Measurements from ENCODE around the gene AADACL3.

DNA sequence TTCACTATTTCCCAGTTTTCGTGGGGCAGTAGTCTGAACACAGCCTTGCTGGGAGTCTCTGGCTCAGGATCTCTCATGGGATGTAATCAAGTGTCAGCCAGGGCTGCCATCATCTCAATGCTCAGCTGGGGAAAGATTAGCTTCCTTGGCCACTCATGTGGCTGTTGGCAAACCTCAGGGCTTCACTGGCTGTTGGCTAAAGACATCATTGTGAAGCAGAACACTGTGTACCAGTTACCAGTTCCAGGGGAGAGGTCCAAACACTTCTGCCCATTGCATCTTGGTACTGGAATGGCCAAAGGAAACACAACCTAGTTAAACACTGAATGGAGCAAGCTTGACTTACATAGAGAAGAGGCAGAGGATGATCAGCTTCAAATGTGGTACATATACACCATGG lies 38.3 kb upstream of the AADACL3 start:
- TF ChIP-seq, protein P1, sequence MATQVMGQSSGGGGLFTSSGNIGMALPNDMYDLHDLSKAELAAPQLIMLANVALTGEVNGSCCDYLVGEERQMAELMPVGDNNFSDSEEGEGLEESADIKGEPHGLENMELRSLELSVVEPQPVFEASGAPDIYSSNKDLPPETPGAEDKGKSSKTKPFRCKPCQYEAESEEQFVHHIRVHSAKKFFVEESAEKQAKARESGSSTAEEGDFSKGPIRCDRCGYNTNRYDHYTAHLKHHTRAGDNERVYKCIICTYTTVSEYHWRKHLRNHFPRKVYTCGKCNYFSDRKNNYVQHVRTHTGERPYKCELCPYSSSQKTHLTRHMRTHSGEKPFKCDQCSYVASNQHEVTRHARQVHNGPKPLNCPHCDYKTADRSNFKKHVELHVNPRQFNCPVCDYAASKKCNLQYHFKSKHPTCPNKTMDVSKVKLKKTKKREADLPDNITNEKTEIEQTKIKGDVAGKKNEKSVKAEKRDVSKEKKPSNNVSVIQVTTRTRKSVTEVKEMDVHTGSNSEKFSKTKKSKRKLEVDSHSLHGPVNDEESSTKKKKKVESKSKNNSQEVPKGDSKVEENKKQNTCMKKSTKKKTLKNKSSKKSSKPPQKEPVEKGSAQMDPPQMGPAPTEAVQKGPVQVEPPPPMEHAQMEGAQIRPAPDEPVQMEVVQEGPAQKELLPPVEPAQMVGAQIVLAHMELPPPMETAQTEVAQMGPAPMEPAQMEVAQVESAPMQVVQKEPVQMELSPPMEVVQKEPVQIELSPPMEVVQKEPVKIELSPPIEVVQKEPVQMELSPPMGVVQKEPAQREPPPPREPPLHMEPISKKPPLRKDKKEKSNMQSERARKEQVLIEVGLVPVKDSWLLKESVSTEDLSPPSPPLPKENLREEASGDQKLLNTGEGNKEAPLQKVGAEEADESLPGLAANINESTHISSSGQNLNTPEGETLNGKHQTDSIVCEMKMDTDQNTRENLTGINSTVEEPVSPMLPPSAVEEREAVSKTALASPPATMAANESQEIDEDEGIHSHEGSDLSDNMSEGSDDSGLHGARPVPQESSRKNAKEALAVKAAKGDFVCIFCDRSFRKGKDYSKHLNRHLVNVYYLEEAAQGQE (IDR thresholded peaks at IDR 0.05; ENCODE audit: low read depth, low read length), result no peak
- no peak for TF ChIP-seq EGR1 (IDR thresholded peaks at IDR 0.05; ENCODE audit: borderline replicate concordance in 1 of 2, low read depth in 2 of 2, low read length in 2 of 2)
- TF ChIP-seq POLR2AphosphoS5 (IDR thresholded peaks at IDR 0.05; ENCODE audit: low read length), result no peak
- no peak for TF ChIP-seq POLR2A (IDR thresholded peaks at IDR 0.05; ENCODE audit: low read depth, low read length)
- no peak for TF ChIP-seq BHLHE40 (IDR thresholded peaks at IDR 0.05; ENCODE audit: borderline replicate concordance in 1 of 2, low read depth in 2 of 2, low read length in 1 of 2)
- TF ChIP-seq CEBPB (IDR thresholded peaks at IDR 0.05; ENCODE audit: borderline replicate concordance in 1 of 2, low read depth in 2 of 2, low read length in 2 of 2), result no peak
- no peak for TF ChIP-seq CBX5 (IDR thresholded peaks at IDR 0.05; ENCODE audit: low read depth)
- TF ChIP-seq CREB1 (IDR thresholded peaks at IDR 0.05; ENCODE audit: low read depth), result no peak
- TF ChIP-seq, protein P2, sequence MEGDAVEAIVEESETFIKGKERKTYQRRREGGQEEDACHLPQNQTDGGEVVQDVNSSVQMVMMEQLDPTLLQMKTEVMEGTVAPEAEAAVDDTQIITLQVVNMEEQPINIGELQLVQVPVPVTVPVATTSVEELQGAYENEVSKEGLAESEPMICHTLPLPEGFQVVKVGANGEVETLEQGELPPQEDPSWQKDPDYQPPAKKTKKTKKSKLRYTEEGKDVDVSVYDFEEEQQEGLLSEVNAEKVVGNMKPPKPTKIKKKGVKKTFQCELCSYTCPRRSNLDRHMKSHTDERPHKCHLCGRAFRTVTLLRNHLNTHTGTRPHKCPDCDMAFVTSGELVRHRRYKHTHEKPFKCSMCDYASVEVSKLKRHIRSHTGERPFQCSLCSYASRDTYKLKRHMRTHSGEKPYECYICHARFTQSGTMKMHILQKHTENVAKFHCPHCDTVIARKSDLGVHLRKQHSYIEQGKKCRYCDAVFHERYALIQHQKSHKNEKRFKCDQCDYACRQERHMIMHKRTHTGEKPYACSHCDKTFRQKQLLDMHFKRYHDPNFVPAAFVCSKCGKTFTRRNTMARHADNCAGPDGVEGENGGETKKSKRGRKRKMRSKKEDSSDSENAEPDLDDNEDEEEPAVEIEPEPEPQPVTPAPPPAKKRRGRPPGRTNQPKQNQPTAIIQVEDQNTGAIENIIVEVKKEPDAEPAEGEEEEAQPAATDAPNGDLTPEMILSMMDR (IDR thresholded peaks at IDR 0.05 in 2 of 3, conservative IDR thresholded peaks at IDR 0.05 in 1 of 3; ENCODE audit: control insufficient read depth in 2 of 3, extremely low read depth in 1 of 3, insufficient read depth in 1 of 3, low read depth in 3 of 3, low read length in 3 of 3), result no peak
- TF ChIP-seq CREM (IDR thresholded peaks at IDR 0.05; ENCODE audit: low read depth), result no peak
- no peak for TF ChIP-seq STAT1 (conservative IDR thresholded peaks at IDR 0.05)
- no peak for TF ChIP-seq GATAD2B (conservative IDR thresholded peaks at IDR 0.05; ENCODE audit: low read depth)
- TF ChIP-seq EP300 (IDR thresholded peaks at IDR 0.05; ENCODE audit: borderline replicate concordance in 1 of 2, control insufficient read depth in 1 of 2, low read depth in 2 of 2, low read length in 2 of 2), result no peak
- no peak for TF ChIP-seq RAD21 (IDR thresholded peaks at IDR 0.05; ENCODE audit: insufficient read depth, low read depth, low read length)

Measured in GM12878 (cell line).